Measurements from ENCODE around the gene MICA.

DNA sequence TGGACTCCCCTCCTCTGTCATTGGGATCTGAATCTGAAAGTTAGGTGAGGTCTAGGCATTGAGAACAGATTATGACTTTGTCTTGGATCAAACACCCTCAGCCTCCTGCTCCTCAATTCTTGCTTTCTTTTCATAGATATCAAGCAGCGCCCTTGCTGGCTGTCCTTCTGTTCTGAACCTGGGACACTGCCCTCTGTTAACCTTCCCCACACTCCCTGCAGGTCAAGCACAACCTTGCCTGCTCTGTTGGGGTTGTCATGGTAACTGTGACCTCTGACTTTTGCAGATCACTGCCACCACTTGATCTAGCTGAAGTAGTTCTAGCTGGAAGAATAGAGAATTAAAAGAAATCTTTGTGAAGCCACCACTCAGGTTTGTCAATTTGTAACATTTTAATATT, 16.4 kb upstream of the MICA start:
- TF ChIP-seq EZH2 (optimal IDR thresholded peaks at IDR 0.05; ENCODE audit: low read depth, low read length) (no peak), EZH2phosphoT487 (IDR thresholded peaks at IDR 0.05; ENCODE audit: low read length) (no peak)
- TF ChIP-seq, protein P1, sequence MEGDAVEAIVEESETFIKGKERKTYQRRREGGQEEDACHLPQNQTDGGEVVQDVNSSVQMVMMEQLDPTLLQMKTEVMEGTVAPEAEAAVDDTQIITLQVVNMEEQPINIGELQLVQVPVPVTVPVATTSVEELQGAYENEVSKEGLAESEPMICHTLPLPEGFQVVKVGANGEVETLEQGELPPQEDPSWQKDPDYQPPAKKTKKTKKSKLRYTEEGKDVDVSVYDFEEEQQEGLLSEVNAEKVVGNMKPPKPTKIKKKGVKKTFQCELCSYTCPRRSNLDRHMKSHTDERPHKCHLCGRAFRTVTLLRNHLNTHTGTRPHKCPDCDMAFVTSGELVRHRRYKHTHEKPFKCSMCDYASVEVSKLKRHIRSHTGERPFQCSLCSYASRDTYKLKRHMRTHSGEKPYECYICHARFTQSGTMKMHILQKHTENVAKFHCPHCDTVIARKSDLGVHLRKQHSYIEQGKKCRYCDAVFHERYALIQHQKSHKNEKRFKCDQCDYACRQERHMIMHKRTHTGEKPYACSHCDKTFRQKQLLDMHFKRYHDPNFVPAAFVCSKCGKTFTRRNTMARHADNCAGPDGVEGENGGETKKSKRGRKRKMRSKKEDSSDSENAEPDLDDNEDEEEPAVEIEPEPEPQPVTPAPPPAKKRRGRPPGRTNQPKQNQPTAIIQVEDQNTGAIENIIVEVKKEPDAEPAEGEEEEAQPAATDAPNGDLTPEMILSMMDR (IDR thresholded peaks at IDR 0.05; ENCODE audit: low read length), result no peak
